ENCODE data around the gene EPHB2.
A peak's percentile ranks its signal among the peaks of the same experiment; 100 is the strongest.

EPHB2 gene

DNA sequence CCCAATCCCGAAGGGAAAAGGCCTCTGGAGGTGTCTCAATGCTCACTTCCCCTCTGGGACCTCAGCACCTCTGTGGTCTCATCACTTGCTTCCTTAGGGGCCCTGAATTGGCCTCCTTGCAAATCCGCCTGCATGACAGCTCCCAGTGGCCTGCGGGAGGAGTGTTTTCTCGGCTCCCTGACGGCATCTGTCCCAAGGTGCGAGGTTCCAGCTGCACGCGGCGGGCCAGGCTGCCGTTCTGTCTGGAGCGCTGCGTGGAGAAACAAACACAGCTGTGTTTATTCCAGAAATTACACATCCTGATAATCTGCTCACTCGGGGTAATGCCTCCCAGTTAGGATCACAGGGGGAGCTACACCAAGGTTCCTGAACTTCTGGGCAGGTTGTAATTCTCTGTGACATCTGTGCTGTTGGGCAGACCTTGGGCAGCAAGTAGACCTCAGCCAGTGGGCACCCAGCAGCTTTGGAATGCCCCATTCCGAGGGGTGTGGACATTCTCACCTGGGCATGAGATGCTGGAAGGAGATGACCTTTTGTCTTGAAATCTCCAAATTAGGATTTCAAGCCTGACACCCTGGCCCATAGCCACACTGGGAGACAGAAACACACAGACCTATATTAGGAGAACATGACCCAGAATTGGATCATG, 18.2 kb downstream of the EPHB2 start:
- FAIRE-seq (no peak), DNase-seq (ENCODE audit: insufficient read length, low spot score) (no peak)
- TF ChIP-seq, protein P1, sequence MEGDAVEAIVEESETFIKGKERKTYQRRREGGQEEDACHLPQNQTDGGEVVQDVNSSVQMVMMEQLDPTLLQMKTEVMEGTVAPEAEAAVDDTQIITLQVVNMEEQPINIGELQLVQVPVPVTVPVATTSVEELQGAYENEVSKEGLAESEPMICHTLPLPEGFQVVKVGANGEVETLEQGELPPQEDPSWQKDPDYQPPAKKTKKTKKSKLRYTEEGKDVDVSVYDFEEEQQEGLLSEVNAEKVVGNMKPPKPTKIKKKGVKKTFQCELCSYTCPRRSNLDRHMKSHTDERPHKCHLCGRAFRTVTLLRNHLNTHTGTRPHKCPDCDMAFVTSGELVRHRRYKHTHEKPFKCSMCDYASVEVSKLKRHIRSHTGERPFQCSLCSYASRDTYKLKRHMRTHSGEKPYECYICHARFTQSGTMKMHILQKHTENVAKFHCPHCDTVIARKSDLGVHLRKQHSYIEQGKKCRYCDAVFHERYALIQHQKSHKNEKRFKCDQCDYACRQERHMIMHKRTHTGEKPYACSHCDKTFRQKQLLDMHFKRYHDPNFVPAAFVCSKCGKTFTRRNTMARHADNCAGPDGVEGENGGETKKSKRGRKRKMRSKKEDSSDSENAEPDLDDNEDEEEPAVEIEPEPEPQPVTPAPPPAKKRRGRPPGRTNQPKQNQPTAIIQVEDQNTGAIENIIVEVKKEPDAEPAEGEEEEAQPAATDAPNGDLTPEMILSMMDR (IDR thresholded peaks at IDR 0.05; ENCODE audit: insufficient read depth, missing control alignments) = no peak

DNA sequence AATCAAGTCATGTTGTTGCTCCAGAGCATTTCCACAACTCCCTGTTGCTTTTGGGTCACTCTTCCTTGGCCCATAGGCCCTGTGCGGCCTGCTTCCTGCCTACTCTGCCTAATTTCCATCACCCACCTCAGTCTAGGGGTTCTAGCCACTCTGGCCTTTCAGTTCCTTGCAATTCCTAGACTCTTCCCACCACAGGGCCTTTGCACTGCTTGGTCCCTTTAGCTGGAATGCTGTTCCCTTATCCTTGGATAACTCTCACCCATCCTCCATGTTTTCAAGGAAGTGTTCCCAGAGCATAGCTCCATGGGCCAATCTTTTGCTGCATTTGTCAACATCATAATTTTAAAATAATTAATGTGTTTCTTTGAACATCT, 18.7 kb downstream of the EPHB2 start:
- TF ChIP-seq, protein P1 (IDR thresholded peaks at IDR 0.05; ENCODE audit: insufficient read depth, missing control alignments) = no peak
- FAIRE-seq (no peak), DNase-seq (ENCODE audit: insufficient read length, low spot score) (no peak)

DNA sequence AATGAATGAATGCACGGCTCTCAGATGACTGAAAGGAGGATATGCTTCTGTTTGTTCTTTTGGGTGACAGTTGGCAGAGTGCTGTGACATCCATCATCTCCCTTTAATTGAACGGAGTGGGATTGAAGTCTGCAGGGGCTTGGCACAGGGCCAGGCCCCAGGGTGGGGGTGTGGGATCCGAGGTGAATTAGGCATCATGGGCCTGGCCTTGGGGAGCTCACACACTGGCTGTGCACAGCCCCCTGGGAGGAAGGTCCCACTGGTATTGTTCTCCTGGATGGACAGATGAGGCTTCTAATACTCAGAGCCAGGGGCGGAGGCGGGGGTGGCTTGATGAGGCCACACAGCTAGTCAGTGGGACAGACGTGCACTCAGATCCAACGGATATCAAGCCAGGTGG, 19.3 kb downstream of the EPHB2 start:
- no peak for DNase-seq (ENCODE audit: insufficient read length, low spot score)
- TF ChIP-seq, protein P1 (IDR thresholded peaks at IDR 0.05; ENCODE audit: insufficient read depth, missing control alignments) = no peak
- no peak for FAIRE-seq

DNA sequence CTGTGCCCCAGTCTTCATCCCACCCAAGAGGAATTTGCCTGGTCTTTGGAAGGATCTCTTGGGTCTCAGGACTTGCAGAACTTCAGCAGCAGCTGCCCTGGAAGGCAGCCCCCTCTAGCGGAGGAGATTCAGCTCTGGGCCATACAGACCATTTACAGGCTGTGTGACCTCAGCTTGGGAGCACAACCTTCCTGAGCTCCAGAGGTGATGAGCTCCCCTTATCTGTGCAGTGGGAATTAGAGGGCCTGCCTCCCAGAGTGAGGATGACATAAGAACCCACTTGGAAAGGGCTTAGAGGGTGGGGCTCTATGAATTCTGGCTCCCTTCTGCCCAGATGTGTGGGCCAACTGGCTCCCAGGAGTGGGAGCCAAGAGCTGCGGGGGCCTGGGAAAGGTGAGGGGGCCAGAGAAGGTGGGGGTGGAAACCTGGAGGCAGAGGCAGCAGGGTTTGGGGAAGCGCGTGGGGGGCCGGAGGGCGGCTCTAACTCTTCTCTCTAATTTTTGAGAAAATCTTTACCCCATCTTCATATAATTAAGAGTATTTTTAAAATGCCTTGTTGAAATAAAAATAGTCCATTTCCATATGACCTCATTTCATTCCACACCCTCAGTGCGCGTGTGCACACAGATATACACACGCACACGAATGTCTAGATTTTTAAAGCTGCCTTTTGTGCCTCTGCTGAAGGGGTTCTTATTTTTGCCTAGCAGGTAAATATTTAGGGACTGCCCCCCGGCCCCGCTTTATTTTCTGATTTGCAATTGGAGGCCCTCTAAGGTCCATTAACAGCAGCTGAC, 21.5 kb downstream of the EPHB2 start:
- FAIRE-seq (no peak), DNase-seq (ENCODE audit: insufficient read length, low spot score) (no peak)
- TF ChIP-seq, protein P1 (IDR thresholded peaks at IDR 0.05; ENCODE audit: insufficient read depth, missing control alignments) = peak; percentile 18

DNA sequence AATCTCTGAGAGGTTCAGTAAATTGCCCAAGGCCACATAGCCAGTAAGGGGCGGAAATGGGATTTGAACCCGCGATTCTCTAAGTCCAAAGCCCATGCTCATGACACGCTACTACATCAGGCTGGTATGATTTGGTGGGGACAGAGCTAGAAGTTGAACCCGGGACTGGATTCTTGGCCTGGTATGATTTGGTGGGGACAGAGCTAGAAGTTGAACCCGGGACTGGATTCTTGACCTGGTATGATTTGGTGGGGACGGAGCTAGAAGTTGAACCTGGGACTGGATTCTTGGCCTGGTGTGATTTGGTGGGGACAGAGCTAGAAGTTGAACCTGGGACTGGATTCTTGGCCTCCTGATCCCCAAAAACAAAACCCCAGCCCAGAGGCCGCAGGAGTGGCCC, 23.0 kb downstream of the EPHB2 start:
- FAIRE-seq (no peak), DNase-seq (ENCODE audit: insufficient read length, low spot score) (no peak)
- TF ChIP-seq, protein P1 (IDR thresholded peaks at IDR 0.05; ENCODE audit: insufficient read depth, missing control alignments) = no peak

DNA sequence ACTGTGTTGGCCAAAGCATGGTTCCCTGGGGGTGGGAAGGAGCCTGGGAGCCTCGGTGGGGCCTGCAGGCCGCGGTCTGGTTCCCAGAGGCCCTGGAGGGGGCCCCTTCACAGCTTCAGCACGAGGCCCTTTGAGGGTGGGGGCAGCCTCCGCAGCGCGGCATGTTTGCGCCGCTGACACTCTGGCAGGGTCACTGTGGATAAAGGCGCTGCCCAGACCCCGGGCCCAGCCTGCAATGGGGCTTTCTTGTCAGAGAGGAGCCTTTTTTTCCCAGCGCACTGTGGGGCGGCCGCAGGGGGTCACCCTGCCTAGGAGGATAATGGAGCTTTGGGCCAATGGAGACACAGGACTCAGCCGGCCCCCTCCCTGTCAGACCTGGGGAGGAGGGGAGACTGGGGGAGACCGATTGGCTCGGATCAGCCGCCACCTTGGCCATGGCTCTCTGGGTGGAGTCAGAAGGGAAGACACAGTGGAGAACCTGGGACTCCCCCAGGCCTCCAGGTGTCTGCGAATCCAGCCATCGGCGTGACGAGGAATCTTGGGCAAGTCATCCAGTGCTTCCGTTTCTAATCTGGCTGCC, 26.0 kb downstream of the EPHB2 start:
- DNase-seq (ENCODE audit: insufficient read length, low spot score) = no peak
- TF ChIP-seq, protein P1 (IDR thresholded peaks at IDR 0.05; ENCODE audit: insufficient read depth, missing control alignments) = no peak
- FAIRE-seq = no peak
